DND-41 (cell line): Measurements from ENCODE around the gene IGSF22.

Experiments
- ATAC-seq: fragments of 200-7000 bp; cut with Tn5 transposase; 3 replicates; pipeline ENCODE4 v1.9.1; 2021; ENCODE audit warnings: low read depth; ENCODE audit not compliant: insufficient read depth
- DNase-seq: peaks from one replicate; pipeline ENCODE4 v3.0.0-alpha.2; 2020
- H2AFZ ChIP-seq: 2 replicates; pipeline ENCODE4 v1.6.0; 2012; ENCODE audit warnings: low read depth, low read length
- H3K27ac ChIP-seq: 2 replicates; pipeline ENCODE4 v1.5.1; 2012; ENCODE audit warnings: low read length, inconsistent platforms
- H3K27me3 ChIP-seq: fragments of 200-600 bp; sonication (generic); 2 replicates; pipeline ENCODE4 v1.6.0; 2012; ENCODE audit warnings: low read length, mild to moderate bottlenecking, inconsistent platforms; ENCODE audit not compliant: insufficient read depth, poor library complexity
- H3K36me3 ChIP-seq: 2 replicates; pipeline ENCODE4 v1.5.1; 2012; ENCODE audit warnings: low read length, inconsistent platforms; ENCODE audit not compliant: insufficient read depth
- H3K4me1 ChIP-seq: 2 replicates; pipeline ENCODE4 v1.5.1; 2012; ENCODE audit warnings: mild to moderate bottlenecking, low read length; ENCODE audit not compliant: insufficient read depth
- H3K4me2 ChIP-seq: 2 replicates; pipeline ENCODE4 v1.6.0; 2012; ENCODE audit warnings: mild to moderate bottlenecking, moderate library complexity, low read length, inconsistent platforms; ENCODE audit not compliant: insufficient read depth
- H3K4me3 ChIP-seq, 2 experiments: fragments of 200-600 bp in 1 of 2; shearing (Covaris generic) in 1 of 2; 2 replicates each; pipeline ENCODE4 v1.5.1; 2012 to 2016; ENCODE audit warnings: inconsistent platforms in 2 of 2, low read length in 2 of 2, mild to moderate bottlenecking in 2 of 2, low read depth in 1 of 2, moderate library complexity in 1 of 2
- H3K79me2 ChIP-seq: 2 replicates; pipeline ENCODE4 v1.6.0; 2012; ENCODE audit warnings: low read length, inconsistent platforms; ENCODE audit not compliant: insufficient read depth
- H3K9ac ChIP-seq: 2 replicates; pipeline ENCODE4 v1.6.0; 2012; ENCODE audit warnings: low read depth, mild to moderate bottlenecking, inconsistent platforms, low read length, moderate library complexity
- H3K9me3 ChIP-seq: 2 replicates; pipeline ENCODE4 v1.5.1; 2012; ENCODE audit warnings: low read length, moderate library complexity, mild to moderate bottlenecking, inconsistent platforms; ENCODE audit not compliant: insufficient read depth, severe bottlenecking
- H4K20me1 ChIP-seq: 2 replicates; pipeline ENCODE4 v1.6.0; 2012; ENCODE audit warnings: low read length; ENCODE audit not compliant: insufficient read depth
- EZH2 ChIP-seq: IDR thresholded peaks from 3 replicates; pipeline ENCODE4 v1.6.1; 2012; ENCODE audit warnings: borderline replicate concordance, low read depth, mild to moderate bottlenecking, moderate library complexity, low read length, inconsistent platforms; ENCODE audit not compliant: severe bottlenecking
- TF ChIP-seq, protein P1 (sequence below): IDR thresholded peaks from 2 replicates; pipeline ENCODE4 v1.5.1; 2012; ENCODE audit warnings: borderline replicate concordance, low read length, moderate library complexity, mild to moderate bottlenecking; ENCODE audit not compliant: poor library complexity, severe bottlenecking; ENCODE audit errors: extremely low read depth

Gene IGSF22

DNA sequence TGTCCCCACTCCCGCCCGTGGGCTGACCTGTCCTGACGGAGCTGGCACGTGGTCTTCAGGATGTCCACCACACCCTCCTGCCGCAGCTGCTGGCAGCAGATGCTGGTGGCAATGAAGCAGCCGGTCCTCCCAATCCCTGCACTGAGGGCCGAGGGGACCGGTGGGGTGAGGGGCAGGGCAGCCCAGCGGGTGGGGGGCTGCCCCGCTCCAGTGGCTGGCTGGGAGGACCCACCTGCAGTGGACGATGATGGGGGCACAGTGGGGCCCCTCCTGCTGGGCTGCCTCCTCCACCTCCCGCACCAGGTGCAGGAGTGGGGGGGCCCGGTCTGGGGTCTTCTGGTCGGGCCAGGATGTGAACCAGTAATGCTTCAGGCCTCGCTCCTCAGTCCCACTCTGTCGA is 3.4 kb upstream of the IGSF22 start:
- no peak overlapping the region for H2AFZ ChIP-seq

DNA sequence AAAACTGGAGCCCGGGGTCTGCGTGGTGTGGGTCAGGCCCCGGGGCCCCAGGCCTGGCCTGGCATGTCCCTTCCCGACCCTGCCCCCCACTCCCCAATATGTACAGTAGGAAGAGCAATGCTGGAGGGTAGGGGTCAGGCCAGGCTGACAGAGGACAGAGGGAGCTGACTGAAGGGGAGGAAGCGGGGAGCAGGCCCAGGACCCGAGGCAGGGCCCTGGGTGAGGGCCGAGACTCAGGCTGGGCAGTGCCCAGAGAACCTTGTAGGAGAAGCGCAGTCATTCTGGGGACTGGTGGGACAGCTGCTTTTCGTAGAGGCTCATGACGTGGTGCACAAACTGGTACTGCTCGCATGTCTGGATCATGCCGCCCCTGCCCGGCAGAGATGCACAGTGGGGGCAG is 2.7 kb upstream of the IGSF22 start:
- no peaks in the 10 kb centered on the region for H4K20me1 ChIP-seq
- H3K79me2 ChIP-seq = no peaks in the 10 kb centered on the region
- H3K4me2 ChIP-seq = no peak overlapping the region
- no peak overlapping the region for H3K27ac ChIP-seq
- no peak overlapping the region for H2AFZ ChIP-seq
- H3K27me3 ChIP-seq = peaks cover 2% of the 10 kb centered on the region
- H3K9me3 ChIP-seq = no peaks in the 10 kb centered on the region
- H3K4me1 ChIP-seq = peaks cover 13% of the 10 kb centered on the region
- no peak for TF ChIP-seq EZH2
- TF ChIP-seq, protein P1, sequence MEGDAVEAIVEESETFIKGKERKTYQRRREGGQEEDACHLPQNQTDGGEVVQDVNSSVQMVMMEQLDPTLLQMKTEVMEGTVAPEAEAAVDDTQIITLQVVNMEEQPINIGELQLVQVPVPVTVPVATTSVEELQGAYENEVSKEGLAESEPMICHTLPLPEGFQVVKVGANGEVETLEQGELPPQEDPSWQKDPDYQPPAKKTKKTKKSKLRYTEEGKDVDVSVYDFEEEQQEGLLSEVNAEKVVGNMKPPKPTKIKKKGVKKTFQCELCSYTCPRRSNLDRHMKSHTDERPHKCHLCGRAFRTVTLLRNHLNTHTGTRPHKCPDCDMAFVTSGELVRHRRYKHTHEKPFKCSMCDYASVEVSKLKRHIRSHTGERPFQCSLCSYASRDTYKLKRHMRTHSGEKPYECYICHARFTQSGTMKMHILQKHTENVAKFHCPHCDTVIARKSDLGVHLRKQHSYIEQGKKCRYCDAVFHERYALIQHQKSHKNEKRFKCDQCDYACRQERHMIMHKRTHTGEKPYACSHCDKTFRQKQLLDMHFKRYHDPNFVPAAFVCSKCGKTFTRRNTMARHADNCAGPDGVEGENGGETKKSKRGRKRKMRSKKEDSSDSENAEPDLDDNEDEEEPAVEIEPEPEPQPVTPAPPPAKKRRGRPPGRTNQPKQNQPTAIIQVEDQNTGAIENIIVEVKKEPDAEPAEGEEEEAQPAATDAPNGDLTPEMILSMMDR = no peak
- no peak overlapping the region for H3K4me3 ChIP-seq
- H3K9ac ChIP-seq = no peak overlapping the region
- ATAC-seq (no peak), DNase-seq (no peak)
- H3K36me3 ChIP-seq = no peaks in the 10 kb centered on the region

More for the DNA sequence above, 3.4 kb upstream of the IGSF22 start:
- Histone ChIP-seq H3K9ac (no peak overlapping the region), H3K4me2 (no peak overlapping the region), H3K4me3 (no peak overlapping the region), H3K27me3 (peaks cover 2% of the 10 kb centered on the region), H3K4me1 (peaks cover 13% of the 10 kb centered on the region), H3K9me3 (no peaks in the 10 kb centered on the region), H4K20me1 (no peaks in the 10 kb centered on the region), H3K27ac (no peak overlapping the region), H3K36me3 (no peaks in the 10 kb centered on the region), H3K79me2 (no peaks in the 10 kb centered on the region)
- TF ChIP-seq, protein P1 = no peak
- no peak for TF ChIP-seq EZH2
- ATAC-seq = no peak
- no peak for DNase-seq

DNA sequence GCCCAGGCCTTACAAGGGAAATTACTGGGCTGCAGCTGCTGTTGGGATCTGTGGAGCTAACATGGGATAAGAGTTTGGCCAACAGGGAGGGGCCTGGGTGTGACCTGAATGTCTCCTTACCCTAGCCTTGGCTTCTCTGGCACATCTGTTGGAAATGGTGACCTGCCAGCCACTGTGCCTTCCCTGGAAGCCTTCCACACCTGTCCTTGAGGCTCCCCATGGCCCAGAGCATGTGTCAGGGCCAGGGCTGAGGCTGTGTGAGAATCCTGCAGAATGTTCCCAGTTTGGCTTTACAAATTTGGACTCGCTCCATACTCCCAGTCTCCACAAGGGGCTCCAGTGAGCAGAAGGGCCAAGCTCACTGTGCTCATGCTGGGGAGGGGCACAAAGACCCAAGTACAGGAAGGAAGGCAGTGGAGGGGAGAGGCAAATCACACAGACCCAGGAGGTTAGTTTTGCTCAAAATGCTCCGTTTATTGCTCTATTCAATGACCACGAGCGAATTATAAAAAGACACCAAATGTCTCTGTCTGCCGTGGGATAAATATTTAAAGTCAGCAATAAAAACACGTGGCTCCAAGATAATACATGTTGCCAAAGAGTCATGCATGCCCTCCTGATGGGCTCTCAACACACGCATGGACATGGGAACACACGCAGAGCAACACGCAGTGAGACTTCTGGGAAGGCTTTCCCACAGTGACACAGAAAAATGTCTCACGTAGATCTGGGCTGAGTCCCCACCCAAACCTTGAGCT is 1.7 kb upstream of the IGSF22 start:
- TF ChIP-seq EZH2 = no peak
- TF ChIP-seq, protein P1 = peak; percentile 87
- no peaks in the 10 kb centered on the region for H4K20me1 ChIP-seq
- peaks cover 13% of the 10 kb centered on the region for H3K4me1 ChIP-seq
- peak overlapping the region; percentile 51 for H2AFZ ChIP-seq
- H3K9ac ChIP-seq = no peak overlapping the region
- no peaks in the 10 kb centered on the region for H3K9me3 ChIP-seq
- DNase-seq = peak; percentile 74
- H3K27ac ChIP-seq = no peak overlapping the region
- H3K27me3 ChIP-seq = peaks cover 8% of the 10 kb centered on the region
- no peak overlapping the region for H3K4me2 ChIP-seq
- no peaks in the 10 kb centered on the region for H3K36me3 ChIP-seq
- peak; percentile 94 for ATAC-seq
- H3K79me2 ChIP-seq = no peaks in the 10 kb centered on the region
- no peak overlapping the region for H3K4me3 ChIP-seq
